Thoracic aorta (tissue), 2 donors: ENCODE results near the gene AMPH. TPM values are rescaled to one million over a fixed set of nuclear protein-coding genes. Genes with fewer than 3 reads are reported as not detected.
"Not testable (repeated sequence)": the region's sequence is repeated elsewhere in the genome, so short reads cannot be mapped to it uniquely, and the experiment has no call there.

Experiments
- ATAC-seq: fragments of 150-250 bp; one replicate; pipeline ENCODE4 v1.8.0; 2017; ENCODE audit warnings: low read depth; ENCODE audit not compliant: insufficient number of reproducible peaks, low FRiP score
- DNase-seq: peaks from one replicate; pipeline ENCODE4 v3.0.0-alpha.2; 2020; ENCODE audit warnings: low spot score
- H3K27ac ChIP-seq, 2 donors: fragments of 200-600 bp; sonication (generic); 1 replicate in 1 of 2; 2 replicates in 1 of 2; pipeline ENCODE4 v1.5.1; 2016; ENCODE audit warnings: mild to moderate bottlenecking in 2 of 2, moderate library complexity in 2 of 2
- H3K27me3 ChIP-seq: fragments of 200-600 bp; sonication (generic); replicated peaks from 2 replicates; pipeline ENCODE4 v1.6.0; 2016; ENCODE audit warnings: mild to moderate bottlenecking; ENCODE audit not compliant: insufficient read depth
- H3K36me3 ChIP-seq: fragments of 200-600 bp; sonication (generic); one replicate; pipeline ENCODE4 v1.5.1; 2016
- H3K4me1 ChIP-seq, 2 donors: fragments of 200-600 bp; sonication (generic); 1 replicate in 1 of 2; 2 replicates in 1 of 2; pipeline versions ENCODE4 v1.5.1 to v1.6.0; 2016; ENCODE audit warnings: low read depth in 2 of 2, mild to moderate bottlenecking in 1 of 2; ENCODE audit not compliant: control insufficient read depth in 1 of 2
- H3K4me3 ChIP-seq: fragments of 200-600 bp; sonication (generic); 2 replicates; pipeline ENCODE4 v1.5.1; 2016; ENCODE audit warnings: mild to moderate bottlenecking
- H3K9me3 ChIP-seq: fragments of 200-600 bp; sonication (generic); 2 replicates; pipeline ENCODE4 v1.5.1; 2016
- total RNA-seq, 2 donors: library from RNA; depleted of rRNA; stranded (reverse); fragments of >200 nt; gene quantifications; one replicate each; pipeline versions ENCODE4 v1.1.0 to v1.2.3, GENCODE V29; 2016
- TF ChIP-seq, protein P1 (sequence below): fragments of 200-600 bp; sonication (generic); IDR thresholded peaks from one replicate; pipeline ENCODE4 v1.5.1; 2019; ENCODE audit warnings: antibody characterized with exemption

The AMPH gene
- total RNA-seq, 2 donors from 2014 or later = 5.3 to 5.9 TPM

DNA sequence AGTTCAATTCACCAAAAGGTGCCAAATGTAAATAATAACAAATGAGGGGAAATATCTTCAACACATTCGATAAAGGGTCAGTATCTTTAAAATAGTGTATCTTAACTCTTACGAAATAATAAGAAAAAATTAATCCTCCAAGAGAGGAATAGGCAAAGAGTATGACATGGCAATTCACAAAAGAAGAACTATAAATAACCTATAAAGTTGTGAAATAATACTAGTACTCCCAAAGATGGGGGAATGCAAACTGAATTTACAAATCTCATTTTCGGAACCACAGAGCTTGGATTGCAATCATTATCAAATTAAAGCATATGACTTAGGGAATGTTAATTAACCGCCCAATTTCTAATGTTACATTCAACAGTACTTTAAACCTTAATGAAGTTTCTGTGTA lies 279.6 kb downstream of the AMPH start:
- H3K4me3 ChIP-seq = no peak overlapping the region
- H3K9me3 ChIP-seq = no peaks in the 10 kb centered on the region
- no peaks in the 10 kb centered on the region for H3K27me3 ChIP-seq
- ATAC-seq (no peak), DNase-seq (no peak)
- H3K4me1 ChIP-seq = no peaks in the 10 kb centered on the region
- TF ChIP-seq, protein P1, sequence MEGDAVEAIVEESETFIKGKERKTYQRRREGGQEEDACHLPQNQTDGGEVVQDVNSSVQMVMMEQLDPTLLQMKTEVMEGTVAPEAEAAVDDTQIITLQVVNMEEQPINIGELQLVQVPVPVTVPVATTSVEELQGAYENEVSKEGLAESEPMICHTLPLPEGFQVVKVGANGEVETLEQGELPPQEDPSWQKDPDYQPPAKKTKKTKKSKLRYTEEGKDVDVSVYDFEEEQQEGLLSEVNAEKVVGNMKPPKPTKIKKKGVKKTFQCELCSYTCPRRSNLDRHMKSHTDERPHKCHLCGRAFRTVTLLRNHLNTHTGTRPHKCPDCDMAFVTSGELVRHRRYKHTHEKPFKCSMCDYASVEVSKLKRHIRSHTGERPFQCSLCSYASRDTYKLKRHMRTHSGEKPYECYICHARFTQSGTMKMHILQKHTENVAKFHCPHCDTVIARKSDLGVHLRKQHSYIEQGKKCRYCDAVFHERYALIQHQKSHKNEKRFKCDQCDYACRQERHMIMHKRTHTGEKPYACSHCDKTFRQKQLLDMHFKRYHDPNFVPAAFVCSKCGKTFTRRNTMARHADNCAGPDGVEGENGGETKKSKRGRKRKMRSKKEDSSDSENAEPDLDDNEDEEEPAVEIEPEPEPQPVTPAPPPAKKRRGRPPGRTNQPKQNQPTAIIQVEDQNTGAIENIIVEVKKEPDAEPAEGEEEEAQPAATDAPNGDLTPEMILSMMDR = no peak
- H3K36me3 ChIP-seq = no peaks in the 10 kb centered on the region
- H3K27ac ChIP-seq = no peak overlapping the region

DNA sequence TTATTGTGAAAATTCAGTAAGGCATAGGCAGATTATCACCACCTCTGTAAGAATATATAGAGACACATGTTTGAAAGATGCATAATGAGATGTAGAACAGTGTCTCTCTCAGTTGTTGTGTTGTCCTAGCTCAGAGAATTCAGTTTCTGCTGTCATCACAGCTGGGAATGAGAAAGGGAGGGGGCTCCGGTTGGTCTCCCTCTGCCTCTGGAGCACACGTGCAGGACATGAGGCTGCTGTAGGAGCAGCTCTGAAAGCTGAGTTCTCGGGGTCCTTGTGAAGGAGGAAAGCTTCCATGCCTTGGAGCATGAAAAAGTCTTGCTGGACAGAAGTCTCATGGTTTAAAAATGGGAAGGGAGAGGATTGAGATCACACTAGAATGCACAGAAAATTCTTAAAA lies 280.4 kb downstream of the AMPH start:
- not testable (repeated sequence) for H3K27ac ChIP-seq, H3K4me1 ChIP-seq, H3K27me3 ChIP-seq, H3K9me3 ChIP-seq, DNase-seq, ATAC-seq, H3K4me3 ChIP-seq, H3K36me3 ChIP-seq

DNA sequence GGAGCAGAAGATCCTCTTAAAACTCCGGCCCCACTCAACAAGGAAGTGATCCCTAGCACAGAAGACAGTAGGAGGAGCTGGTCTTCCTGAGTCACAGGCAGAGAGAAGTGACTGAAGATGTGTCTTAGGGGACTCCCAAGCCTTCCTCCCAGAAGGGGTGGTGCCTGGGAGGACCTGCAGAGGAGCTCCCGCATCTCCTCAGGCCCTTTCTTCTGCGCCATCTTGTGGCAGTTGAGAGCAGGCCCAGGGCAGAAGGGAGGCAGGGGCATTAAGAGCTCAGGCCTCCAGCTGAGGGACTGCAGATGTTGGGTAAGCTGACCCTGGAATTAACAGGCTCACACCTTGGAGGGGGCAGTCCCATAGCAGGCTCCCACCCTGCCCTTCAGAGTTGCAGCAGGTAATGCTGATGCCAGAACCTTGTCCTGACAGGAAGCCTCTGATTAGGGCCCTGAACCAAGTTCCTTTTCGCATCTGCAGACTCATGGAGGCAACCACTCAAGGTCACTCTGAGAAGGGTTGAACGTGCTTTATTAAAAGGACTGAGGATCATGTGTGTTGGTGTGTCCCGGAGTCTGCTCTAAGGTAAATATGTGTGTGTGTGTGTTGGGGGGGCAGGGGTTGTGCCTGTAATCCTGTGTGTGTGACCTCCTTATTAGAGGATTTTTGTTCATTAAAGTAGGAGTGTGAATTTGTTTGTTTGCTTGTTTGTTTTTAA lies 281.1 kb downstream of the AMPH start:
- not testable (repeated sequence) for ATAC-seq

DNA sequence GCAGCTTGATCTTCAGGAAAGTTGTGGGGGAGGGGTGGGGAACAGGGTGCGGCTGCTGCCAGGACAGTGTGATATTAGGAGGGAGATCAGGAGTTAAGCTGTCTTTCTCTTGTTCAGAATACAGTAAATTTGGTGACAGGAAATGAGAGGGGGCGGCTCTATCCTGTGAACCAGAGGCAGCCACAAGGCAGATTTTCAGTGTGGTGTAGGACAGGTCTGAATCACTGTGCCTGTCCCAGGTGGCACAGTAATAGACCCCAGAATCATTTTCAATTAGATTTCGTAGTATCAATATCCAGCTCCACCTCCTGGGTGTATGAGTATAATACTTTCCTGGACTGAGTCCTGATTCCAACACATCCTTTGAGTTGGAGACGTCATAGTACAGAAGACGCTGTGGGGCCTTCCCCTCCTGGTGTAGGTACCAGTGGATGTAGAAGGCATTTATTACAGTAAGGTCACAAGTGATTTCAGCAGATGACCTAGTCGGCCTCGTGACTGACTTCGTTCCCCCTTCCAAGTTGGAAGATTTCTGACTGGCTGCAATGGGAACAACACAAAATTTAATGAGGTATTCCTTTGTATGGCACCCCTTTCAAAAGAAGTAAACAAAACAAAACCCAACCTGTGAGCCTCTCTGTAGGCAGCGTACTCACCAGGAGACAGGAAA lies 281.9 kb downstream of the AMPH start:
- H3K27me3 ChIP-seq, H3K36me3 ChIP-seq, H3K9me3 ChIP-seq, DNase-seq, ATAC-seq, H3K4me3 ChIP-seq, H3K27ac ChIP-seq, H3K4me1 ChIP-seq: not testable (repeated sequence)

More for the DNA sequence above, 281.1 kb downstream of the AMPH start:
- H3K9me3 ChIP-seq, DNase-seq, H3K36me3 ChIP-seq, H3K27me3 ChIP-seq, H3K27ac ChIP-seq, H3K4me3 ChIP-seq, H3K4me1 ChIP-seq: not testable (repeated sequence)

DNA sequence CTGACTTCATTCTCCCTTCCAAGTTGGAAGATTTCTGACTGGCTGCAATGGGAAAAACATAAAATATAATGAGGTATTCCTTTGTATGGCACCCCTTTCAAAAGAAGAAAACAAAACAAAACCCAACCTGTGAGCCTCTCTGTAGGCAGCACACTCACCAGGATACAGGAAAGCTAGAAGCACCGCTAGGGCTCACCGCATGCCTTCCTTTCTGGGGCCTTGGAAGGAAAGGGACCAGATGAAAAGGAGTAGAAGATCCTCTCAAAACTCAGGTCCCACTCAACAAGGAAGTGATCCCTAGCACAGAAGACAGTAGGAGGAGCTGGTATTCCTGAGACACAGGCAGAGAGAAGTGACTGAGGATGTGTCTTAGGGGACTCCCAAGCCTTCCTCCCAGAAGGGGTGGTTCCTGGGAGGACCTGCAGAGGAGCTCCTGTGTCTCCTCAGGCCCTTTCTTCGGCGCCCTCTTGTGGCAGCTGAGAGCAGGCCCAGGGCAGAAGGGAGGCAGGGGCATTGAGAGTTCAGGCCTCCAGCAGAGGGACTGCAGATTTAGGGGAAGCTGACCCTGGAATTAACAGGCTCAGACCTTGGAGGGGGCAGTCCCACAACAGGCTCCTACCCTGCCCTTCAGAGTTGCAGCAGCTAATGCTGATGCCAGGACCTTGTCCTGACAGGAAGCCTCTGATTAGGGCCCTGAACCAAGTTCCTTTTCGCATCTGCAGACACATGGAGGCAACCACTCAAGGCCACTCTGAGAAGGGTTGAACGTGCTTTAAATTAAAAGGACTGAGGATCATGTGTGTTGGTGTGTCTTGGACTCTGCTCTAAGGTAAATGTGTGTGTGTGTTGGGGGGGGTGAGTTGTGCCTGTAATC lies 285.6 kb downstream of the AMPH start:
- not testable (repeated sequence) for ATAC-seq, H3K4me1 ChIP-seq, DNase-seq, H3K36me3 ChIP-seq, H3K4me3 ChIP-seq, H3K9me3 ChIP-seq, H3K27ac ChIP-seq, H3K27me3 ChIP-seq
- TF ChIP-seq, protein P1 = peak; percentile 31

DNA sequence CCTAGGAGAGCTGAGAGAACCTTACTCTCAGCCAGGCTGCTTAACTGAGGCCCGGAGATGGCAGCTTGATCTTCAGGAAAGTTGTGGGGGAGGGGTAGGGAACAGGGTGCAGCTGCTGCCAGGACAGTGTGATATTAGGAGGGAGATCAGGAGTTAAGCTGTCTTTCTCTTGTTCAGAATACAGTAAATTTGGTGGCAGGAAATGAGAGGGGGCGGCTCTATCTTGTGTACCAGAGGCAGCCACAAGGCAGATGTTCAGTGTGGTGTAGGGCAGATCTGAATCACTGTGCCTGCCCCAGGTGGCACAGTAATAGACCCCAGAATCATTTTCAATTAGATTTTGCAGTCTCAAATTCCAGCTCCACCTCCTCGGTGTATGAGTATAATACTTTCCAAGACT lies 286.4 kb downstream of the AMPH start:
- not testable (repeated sequence) for H3K27ac ChIP-seq, H3K4me3 ChIP-seq, H3K36me3 ChIP-seq, H3K9me3 ChIP-seq, DNase-seq, H3K4me1 ChIP-seq, H3K27me3 ChIP-seq, ATAC-seq

DNA sequence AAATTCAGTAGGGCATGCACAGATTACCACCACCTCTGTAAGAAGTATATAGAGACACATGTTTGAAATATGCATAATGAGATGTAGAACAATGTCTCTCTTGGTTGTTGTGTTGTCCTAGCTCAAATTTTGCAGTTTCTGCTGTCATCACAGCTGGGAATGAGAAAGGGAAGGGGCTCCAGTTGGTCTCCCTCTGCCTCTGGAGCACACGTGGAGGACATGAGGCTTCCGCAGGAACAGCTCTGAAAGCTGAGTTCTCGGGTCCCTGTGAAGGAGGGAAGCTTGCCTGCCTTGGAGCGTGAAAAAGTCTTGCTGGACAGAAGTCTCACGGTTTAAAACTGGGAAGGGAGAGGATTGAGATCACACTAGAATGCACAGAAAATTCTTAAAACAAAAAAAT lies 289.0 kb downstream of the AMPH start:
- H3K27ac ChIP-seq, H3K9me3 ChIP-seq, DNase-seq, ATAC-seq, H3K27me3 ChIP-seq, H3K36me3 ChIP-seq, H3K4me3 ChIP-seq, H3K4me1 ChIP-seq: not testable (repeated sequence)

DNA sequence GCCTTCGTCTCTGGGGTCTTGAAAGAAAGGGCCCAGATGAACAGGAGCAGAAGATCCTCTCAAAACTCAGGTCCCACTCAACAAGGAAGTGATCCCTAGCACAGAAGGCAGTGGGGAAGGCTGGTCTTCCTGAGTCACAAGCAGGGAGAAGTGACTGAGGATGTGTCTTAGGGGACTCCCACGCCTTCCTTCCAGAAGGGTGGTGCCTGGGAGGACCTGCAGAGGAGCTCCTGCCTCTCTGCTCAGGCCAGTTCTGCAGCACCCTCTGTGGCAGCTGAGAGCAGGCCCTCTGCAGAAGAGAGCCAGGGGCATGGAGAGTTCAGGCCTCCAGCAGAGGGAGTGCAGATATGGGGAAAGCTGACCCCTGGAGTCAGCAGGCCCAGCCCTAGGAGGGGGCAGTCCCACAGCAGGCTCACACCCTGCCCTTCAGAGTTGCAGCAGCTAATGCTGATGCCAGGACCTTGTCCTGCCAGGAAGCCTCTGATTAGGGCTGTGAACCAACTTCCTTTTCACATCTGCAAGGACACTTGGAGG lies 289.9 kb downstream of the AMPH start:
- H3K27me3 ChIP-seq, H3K4me3 ChIP-seq, H3K4me1 ChIP-seq, ATAC-seq, H3K9me3 ChIP-seq, DNase-seq, H3K36me3 ChIP-seq, H3K27ac ChIP-seq: not testable (repeated sequence)
